BE2C (cell line): ENCODE measurements around the gene MAJIN.

Experiments used
- DNase-seq: peaks from one replicate; pipeline ENCODE4 v3.0.0-alpha.2; 2020
- H3K27me3 ChIP-seq: fragments of 250-450 bp; sonication (Bioruptor Pico); 2 replicates; pipeline ENCODE4 v1.5.1; 2020; ENCODE audit warnings: mild to moderate bottlenecking
- H3K36me3 ChIP-seq: fragments of 250-450 bp; sonication (Bioruptor Pico); 2 replicates; pipeline ENCODE4 v1.5.1; 2020; ENCODE audit warnings: mild to moderate bottlenecking
- H3K4me1 ChIP-seq: fragments of 250-450 bp; sonication (Bioruptor Pico); 2 replicates; pipeline ENCODE4 v1.5.1; 2020
- H3K4me3 ChIP-seq: 2 replicates; pipeline ENCODE4 v1.5.1; 2011; ENCODE audit warnings: low read depth, low read length
- H3K9me3 ChIP-seq: fragments of 250-450 bp; sonication (Bioruptor Pico); 2 replicates; pipeline ENCODE4 v1.5.1; 2020
- CTCF ChIP-seq: IDR thresholded peaks from 2 replicates; pipeline ENCODE4 v1.5.1; 2012; ENCODE audit warnings: mild to moderate bottlenecking, low read depth, low read length

MAJIN gene

GRCh38 chr11:64908766-64909165, 63.1 kb downstream of the MAJIN start:
- Histone ChIP-seq H3K4me3 (no peak overlapping the region), H3K9me3 (no peaks in the 10 kb centered on the region), H3K4me1 (no peaks in the 10 kb centered on the region), H3K36me3 (no peaks in the 10 kb centered on the region), H3K27me3 (no peaks in the 10 kb centered on the region)
- DNase-seq, result no peak
- TF ChIP-seq CTCF, result no peak

GRCh38 chr11:64906314-64906635, 65.6 kb downstream of the MAJIN start:
- H3K36me3 ChIP-seq, result no peaks in the 10 kb centered on the region
- H3K27me3 ChIP-seq, result no peaks in the 10 kb centered on the region
- no peaks in the 10 kb centered on the region for H3K4me1 ChIP-seq
- no peak for DNase-seq
- no peaks in the 10 kb centered on the region for H3K9me3 ChIP-seq
- TF ChIP-seq CTCF, result no peak
- H3K4me3 ChIP-seq, result no peak overlapping the region

- Histone ChIP-seq H3K36me3 (no peaks in the 10 kb centered on the region), H3K4me1 (no peaks in the 10 kb centered on the region), H3K9me3 (no peaks in the 10 kb centered on the region), H3K27me3 (no peaks in the 10 kb centered on the region), H3K4me3 (no peak overlapping the region)
- DNase-seq, result no peak
- no peak for TF ChIP-seq CTCF
Measured at GRCh38 chr11:64905516-64906313, 66.2 kb downstream of the MAJIN start.

- Histone ChIP-seq H3K27me3 (no peaks in the 10 kb centered on the region), H3K9me3 (no peaks in the 10 kb centered on the region), H3K4me3 (no peak overlapping the region), H3K36me3 (no peaks in the 10 kb centered on the region), H3K4me1 (no peaks in the 10 kb centered on the region)
- no peak for DNase-seq
- TF ChIP-seq CTCF, result no peak
Measured at GRCh38 chr11:64903291-64903833, 68.5 kb downstream of the MAJIN start.

GRCh38 chr11:64902102-64902900, 69.6 kb downstream of the MAJIN start:
- H3K4me1 ChIP-seq, result no peaks in the 10 kb centered on the region
- H3K27me3 ChIP-seq, result no peaks in the 10 kb centered on the region
- DNase-seq, result no peak
- H3K9me3 ChIP-seq, result no peaks in the 10 kb centered on the region
- no peak for TF ChIP-seq CTCF
- no peak overlapping the region for H3K4me3 ChIP-seq
- no peaks in the 10 kb centered on the region for H3K36me3 ChIP-seq

GRCh38 chr11:64900774-64901173, 71.1 kb downstream of the MAJIN start:
- TF ChIP-seq CTCF, result no peak
- H3K27me3 ChIP-seq, result no peaks in the 10 kb centered on the region
- H3K36me3 ChIP-seq, result no peaks in the 10 kb centered on the region
- no peaks in the 10 kb centered on the region for H3K9me3 ChIP-seq
- no peak for DNase-seq
- H3K4me1 ChIP-seq, result no peaks in the 10 kb centered on the region
- no peak overlapping the region for H3K4me3 ChIP-seq
